Pons (tissue), 1 donor: ENCODE data around the gene ISOC2.
"Not testable (repeated sequence)": the region's sequence is repeated elsewhere in the genome, so short reads cannot be mapped to it uniquely, and the experiment has no call there.

ENCODE experiments used
- DNase-seq: peaks from one replicate; pipeline ENCODE4 v3.0.0-alpha.2; 2016; ENCODE audit warnings: low spot score

ISOC2 gene, protein sequence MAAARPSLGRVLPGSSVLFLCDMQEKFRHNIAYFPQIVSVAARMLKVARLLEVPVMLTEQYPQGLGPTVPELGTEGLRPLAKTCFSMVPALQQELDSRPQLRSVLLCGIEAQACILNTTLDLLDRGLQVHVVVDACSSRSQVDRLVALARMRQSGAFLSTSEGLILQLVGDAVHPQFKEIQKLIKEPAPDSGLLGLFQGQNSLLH

DNA sequence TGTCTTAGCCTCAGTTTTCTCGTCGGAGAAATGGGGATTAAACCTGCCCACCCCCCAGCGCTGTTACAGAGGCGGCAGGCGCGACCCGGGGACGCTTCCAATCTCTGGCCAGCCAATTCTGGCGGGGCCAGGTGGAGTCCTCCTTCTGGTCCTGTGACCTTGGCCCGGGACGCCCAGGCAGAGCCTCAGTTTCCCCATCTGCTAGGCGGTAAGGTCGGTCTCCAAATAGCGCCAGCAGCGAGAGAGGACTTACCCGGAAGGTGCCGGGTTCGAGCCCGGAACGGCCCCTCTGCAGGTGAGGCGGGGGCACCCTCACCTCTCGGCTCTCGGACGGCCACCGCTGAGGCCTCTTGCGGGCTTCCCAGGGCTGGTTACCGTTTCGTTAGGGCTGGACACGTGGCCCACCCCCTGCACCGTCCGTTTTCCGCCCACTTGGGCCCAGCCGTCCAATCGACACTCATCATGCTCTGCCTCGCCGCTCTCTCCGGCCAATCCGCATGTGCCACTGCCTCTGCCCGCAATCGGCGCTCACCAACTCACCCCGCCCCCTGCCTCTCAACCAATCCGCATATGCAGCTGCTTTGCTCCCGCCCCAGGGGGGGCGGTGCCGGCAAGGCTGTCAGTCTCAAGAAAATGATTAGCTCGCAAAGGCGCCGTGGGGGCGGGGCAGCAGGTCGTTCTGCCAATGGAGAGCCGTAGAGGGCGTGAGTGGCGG, at the start of gene ISOC2:
Gene ISOC2, minus strand, starts transcription at position 384 of the 715 bp plus-strand sequence. CDS start 5,156 bp downstream, outside the sequence.
- DNase-seq: peak; percentile 99

DNA sequence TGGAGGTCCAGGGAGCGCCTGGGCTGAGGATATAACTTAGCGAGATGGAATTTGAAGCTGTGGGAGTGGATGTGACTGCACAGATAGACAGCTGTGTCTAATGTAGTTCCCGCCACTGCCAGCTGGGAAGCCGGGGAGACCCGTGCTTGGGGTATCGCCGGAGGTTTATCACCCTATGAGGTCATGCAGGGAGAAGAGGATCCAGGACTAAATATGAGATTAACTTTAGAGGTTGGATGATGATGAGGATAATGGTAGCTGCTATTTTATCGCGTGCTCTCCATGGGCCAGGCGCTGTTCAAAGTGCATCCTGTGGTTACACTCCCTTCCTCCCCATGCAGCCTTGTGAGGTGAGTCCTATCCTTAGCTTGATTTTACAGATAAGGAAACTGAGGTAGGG, 46.7 kb upstream of the ISOC2 start:
- no peak for DNase-seq

DNA sequence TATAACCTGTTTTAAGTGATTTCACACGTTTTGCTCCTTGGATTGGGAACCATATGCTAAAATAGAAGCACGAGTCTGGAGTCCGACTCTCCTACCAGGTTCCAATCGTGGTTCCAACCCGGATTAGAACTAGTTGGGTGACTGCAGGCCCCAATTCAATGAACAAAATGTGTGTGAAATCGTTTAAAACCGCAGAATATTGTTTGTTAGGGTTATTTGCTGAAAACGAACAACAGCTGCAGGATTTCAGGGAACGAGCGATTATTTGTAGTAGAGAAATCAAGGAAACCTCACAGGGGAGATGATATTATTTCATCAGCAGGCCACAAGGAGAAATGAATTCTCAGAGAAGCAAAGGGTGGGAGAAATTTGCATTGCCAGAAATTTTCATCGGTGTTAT, 43.5 kb upstream of the ISOC2 start:
- DNase-seq: no peak

DNA sequence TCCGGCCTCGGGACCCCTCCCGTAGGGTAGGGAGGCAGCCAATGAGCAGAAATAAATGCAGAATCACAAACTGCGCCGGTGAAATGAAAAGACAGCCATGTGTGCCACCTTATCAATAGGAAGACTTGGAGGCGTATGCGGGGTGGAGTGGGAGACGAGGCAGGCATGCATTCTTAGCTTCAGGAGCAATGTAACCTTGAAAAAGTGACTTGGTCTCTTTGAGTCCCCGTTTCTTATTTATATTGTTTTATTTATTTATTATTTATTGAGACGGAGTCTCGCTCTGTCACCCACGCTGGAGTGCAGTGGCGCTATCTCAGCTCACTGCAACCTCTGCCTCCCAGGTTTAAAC, 42.8 kb upstream of the ISOC2 start:
- DNase-seq: no peak

DNA sequence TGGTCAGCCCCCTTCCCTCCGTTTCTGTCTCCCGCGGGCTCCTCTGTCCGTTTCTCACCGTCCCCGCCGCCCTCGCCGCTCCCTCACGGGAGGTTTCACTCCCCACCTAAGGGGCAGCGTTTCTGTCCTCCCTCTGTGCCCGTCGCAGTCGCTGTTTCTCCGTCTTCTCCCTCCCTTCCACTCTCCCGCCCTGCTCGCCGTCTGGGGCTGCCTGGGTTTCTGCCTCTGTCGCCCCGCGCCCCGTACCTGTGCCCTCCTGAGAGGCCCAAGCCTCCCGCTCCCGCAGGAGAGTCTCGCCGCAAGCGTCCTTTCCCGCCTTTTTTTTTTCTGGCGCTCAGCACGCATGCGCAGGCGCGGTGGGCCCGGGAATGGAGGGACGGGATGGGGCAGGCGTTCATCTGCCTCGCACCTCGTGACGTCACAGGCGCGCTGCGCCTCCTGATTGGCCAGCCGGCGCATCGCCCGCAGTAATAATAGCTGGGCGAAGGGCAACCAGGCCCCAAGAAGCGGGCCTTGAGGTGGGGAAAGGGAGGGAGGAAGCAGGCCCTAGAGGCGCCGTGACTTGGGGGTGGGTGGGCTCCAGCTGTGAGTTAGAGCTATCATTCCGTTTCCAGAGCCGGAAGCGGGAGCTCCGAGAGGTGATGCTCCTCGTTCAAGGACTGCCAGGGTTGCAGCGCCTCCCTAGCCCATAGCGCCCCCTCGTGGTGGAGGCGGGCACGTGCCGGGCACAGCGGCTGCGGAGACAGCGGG, 42.2 kb upstream of the ISOC2 start:
- DNase-seq: peak; percentile 96

DNA sequence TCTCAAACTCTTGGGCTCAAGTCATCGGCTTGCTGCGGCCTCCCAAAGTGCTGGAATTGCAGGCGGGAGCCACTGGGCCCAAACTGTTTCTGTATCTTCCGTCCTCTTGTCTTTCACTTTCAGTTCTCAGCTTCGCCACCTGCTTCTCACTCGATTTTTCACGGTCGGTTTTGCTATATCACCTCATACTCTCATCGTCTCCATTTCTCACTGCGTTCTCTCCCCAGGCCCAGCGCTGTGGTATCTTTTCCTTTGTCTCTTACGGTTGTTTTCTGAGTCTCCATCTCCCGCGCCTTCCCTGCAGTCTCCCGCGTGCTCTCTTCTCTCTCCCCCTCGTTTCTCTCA, 41.7 kb upstream of the ISOC2 start:
- no peak for DNase-seq

DNA sequence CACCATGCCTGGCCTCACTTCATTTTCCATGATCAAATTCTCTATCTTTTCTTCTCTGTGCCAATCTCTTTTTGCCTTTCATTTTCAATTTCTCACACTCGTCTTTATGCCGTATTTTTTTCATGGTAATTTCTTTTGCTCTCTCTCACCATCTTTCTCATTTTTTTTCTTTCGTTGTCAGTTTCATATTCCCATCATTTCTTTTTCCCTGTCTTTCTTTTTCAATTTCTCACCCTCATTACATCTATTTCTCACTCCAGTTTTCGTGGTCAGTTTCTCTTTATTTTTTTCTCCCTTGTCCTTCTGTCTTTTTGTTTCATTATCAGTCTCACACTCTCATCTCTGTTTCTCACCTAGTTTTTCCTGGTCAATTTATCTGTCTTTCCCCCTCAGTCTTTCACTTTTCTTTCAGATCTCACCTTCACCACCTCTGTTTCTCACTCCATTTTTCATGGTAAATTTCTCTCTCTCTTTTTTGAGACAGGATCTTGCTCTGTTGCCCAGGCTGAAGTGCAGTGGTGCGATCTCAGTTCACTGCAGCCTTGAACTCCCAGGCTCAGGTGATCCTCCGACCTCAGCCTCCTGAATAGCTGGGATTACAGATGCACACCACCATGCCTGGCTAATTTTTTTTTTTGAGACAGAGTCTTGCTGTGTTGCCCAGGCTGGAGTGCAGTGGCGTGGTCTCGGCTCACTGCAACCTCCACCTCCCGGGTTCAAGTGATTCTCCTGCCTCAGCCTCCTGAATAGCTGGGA, 40.9 kb upstream of the ISOC2 start:
- no peak for DNase-seq

DNA sequence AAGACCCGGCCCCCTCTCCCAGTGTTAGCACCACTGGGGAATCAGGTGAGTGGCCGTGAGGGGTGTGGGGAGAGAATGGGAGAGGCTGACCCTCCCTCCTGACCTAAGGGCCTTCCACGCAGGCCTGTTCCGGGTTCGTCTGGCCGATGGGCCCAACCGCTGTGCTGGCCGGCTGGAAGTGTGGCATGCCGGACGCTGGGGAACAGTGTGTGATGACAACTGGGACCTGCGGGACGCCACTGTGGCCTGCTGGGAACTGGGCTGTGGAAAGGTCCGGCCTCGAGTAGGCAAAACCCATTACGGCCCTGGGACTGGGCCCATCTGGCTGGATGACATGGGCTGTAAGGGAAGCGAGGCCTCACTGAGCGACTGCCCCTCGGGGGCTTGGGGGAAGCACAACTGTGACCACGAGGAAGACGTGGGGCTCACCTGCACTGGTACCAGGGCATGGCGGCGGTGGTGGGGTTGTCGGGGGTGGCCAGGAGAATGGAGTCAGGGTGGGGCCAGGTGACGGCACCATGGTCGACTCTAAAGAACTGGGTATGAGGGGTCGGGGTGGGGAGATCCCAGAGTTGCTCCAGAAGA, 39.0 kb upstream of the ISOC2 start:
- no peak for DNase-seq

DNA sequence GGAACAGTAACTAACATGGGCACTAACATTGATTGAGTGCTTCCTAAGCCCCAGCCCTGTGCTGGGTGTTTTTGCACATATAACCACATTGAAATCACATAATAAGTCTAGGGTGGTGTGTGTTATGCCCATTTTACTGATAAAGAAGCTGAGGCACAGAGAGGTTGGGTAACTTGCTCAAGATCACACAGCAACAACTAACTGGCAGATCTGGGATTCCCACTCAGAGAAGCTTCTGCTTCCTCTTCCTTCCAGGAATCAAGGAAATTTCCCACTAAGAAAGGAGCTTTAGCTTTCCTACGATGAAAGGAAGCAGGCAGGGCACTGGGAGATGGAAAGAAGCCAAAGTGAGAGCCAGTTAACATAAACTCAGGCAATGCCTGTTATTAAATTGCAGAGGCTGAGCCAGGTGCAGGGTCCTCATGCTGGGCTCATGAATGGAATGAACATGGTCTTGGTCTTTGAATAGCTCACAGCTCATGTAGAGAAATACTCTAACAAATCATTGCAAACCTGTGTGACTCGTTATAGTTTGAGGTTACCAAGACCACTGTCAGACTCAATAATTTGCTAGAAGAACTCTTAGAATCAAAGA, 36.9 kb upstream of the ISOC2 start:
- no peak for DNase-seq

DNA sequence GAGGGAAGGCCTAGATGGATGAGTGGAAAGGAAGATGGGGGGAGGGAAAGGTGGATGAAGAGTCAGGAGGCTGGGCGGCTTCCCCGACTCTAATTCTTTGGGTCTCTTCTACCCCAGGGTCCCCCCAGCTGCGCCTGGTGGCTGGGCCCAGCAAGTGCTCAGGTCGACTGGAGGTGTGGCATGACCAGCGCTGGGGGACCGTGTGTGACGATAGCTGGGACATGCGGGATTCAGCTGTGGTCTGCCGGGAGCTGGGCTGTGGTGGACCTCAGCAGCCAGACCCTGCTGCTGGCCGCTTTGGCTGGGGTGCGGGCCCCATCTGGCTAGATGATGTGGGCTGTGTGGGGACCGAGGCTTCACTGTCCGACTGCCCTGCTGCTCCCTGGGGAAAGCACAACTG, 36.3 kb upstream of the ISOC2 start:
- no peak for DNase-seq

DNA sequence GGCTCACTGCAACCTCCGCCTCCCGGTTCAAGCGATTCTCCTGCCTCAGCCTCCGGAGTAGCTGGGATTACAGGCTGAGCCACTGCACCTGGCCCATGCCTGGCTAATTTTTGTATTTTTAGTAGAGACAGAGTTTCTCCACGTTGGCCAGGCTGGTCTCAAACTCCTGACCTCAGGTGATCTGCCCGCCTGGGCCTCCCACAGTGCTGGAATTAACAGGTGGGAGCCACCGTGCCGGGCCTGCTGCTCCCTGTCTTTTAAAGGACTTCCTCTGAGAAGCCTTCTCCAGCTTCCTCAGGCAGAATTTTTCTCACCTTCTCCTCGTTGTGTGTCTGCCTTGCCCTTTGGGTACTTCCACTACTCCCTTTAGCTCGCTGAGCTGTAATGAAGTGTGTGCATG, 35.4 kb upstream of the ISOC2 start:
- not testable (repeated sequence) for DNase-seq

DNA sequence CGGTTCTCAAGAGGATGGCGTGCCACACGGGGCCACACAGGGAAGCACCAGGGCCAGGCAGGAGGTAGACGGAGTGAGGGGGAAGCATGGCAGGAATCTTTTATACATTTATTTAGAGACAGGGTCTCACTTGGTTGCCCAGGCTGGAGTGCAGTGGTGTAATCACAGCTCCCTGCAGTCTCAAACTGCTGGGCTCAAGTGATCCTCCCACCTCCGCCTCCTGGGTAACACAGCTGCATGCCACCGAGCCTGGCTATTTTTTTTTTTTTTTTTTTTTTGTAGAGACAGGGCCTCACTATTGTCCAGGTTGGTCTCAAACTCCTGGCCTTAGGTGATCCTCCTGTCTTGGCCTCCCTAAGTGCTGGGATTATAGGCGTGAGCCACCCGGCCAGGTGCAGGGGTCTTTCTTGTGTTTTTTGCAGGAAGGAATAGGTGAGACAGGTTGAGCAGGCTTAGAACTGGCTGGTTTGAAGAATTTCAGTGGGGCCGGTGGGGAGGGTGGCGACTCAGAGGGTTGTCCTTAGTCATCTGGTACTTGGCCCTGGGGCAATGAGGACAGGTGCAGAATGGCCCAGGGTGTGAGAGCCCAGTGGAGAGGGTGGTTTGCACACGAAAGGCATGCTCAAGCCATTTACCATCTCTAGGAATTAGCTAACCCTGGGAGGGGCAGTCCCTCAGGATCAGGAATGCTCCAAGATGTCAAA, 34.4 kb upstream of the ISOC2 start:
- no peak for DNase-seq

DNA sequence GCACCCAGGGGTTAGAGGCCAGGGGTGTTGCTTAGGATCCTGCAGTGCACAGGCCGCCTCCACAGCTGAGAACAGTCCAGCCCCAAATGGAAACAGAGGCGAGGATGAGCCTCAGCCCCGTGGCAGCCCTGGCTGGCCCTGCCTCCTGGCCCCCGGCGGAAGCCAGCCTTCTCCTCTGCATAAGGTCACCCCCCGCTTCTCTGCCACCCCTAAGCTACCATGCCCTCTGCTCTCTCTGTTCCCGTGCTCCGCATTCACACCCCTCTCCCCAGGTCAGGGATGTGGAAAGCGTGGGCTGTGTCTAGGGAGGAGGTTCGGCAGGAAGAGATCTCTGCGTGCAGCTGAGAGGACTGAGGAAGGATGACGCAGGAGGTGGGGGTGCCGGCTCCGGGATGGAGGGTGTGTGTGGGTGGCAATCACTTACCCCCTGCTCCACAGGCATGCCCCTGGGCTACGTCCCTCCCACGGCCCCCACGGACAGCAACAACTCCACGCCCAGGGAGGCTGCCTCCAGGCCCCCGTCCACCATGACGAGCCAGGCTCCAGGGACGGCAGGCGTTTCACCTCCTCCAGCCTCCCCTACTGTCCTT, 32.8 kb upstream of the ISOC2 start:
- DNase-seq: no peak

DNA sequence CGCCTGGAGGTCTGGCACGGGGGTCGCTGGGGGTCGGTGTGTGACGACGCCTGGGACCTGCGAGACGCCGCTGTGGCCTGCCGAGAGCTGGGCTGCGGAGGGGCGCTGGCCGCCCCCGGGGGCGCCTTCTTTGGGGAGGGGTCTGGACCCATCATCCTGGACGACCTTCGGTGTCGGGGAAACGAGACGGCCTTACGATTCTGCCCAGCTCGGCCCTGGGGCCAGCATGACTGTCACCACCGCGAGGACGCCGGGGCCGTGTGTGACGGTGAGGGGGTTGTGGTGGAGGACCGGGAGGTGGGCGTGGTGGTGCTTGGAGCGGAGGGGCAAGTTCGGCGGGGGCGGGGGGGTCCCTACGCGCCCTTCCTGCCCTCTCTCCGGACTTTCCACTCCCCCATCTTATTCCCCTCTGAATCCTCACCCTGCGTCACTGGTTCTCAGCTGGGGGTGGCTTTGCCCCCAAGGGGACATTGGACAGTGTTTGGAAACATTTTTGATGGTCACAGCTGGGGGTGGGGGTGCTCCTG, 32.3 kb upstream of the ISOC2 start:
- no peak for DNase-seq

DNA sequence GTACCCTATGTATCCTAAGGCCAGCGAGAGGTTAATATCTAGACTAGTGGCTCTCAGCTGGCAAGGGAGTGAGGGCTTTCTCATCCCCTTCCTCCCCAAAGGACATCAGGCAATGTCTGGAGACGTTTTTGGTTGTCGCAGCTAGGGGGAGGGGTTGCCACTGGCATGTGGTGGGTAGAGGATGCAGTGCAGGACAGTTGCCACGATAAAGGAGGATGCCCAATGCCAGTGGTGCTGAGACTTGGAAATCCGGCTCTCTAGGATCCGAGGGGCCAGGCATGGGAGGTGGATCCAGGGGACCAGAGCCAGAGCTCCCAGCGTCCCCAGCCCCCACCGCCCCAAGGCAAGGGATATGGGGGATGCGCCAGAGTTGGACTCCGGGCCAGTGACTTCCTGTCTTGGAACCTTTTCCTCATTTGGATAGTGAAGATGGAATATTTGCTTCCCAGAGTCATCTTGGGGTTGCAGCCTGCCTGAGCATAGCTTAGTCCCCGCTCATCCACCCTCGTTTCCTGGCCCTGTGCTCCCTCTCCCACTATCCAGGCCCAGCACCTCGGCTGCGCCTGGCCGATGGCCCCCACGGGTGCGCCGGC, 31.7 kb upstream of the ISOC2 start:
- no peak for DNase-seq

DNA sequence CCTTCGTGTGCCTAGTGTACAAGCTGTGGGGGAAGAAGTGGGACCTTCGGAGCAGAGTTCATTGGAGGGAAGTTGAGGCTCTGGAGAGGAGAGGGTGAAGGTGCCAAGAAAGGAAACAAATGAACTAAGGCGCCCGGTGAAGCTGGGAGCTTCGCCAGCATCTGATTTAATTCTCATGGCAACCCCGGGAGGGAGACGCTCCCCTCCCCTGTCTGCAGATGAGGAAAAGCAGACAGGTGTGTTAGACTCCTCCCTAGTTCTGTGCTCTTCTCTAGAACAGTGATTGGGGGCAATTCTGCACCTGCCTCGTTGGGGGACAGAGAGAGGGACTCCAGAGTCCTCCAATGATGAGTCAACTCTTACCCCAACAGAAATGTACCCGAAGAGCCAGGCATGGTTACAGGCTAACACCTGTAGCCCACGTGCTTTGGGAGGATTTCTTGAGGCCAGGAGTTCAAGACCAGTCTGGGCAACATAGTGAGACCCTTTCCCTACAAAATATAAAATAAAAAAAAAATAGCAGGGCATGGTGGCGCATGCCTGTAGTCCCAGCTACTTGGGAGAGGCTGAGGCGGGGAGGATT, 31.0 kb upstream of the ISOC2 start:
- no peak for DNase-seq

DNA sequence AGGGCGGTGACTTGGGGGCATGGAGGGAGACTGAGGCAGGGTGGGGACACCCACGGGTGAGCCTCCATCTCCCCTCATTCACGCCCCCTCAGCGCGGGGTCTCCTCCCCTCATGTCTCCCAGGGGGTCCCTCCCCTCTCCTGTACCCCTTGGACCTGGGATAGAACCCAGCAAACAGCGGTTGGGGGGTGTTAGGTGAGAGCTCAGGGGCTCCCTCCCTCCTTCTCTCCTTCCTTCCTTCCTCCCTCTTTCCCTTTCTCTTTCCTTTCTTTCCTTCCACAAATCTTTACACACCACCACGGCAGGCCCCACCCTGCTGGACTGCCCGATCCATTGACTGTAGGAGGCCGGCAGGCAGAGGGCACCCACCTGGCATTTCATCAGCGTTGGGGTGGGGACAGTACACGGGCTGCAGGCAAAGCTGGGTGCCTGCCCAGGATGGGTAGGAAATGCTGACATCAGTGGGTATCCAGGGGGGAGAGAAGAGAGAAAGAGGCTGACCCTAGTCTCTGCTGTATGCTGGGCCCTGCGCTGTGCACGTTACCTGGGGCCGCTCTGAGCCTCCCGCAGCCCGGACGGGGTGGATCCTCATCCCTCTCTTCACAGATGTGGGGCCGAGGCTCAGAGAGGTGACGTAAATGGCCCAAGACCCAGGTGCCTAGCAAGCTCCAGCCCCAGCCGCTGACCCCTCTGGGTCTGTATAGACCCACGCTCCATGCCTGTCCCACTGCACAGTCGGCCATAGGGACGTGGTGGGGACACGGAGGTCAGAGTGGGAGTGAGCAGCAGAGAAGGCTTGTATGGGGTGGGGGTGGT, 30.3 kb upstream of the ISOC2 start:
- DNase-seq: no peak

DNA sequence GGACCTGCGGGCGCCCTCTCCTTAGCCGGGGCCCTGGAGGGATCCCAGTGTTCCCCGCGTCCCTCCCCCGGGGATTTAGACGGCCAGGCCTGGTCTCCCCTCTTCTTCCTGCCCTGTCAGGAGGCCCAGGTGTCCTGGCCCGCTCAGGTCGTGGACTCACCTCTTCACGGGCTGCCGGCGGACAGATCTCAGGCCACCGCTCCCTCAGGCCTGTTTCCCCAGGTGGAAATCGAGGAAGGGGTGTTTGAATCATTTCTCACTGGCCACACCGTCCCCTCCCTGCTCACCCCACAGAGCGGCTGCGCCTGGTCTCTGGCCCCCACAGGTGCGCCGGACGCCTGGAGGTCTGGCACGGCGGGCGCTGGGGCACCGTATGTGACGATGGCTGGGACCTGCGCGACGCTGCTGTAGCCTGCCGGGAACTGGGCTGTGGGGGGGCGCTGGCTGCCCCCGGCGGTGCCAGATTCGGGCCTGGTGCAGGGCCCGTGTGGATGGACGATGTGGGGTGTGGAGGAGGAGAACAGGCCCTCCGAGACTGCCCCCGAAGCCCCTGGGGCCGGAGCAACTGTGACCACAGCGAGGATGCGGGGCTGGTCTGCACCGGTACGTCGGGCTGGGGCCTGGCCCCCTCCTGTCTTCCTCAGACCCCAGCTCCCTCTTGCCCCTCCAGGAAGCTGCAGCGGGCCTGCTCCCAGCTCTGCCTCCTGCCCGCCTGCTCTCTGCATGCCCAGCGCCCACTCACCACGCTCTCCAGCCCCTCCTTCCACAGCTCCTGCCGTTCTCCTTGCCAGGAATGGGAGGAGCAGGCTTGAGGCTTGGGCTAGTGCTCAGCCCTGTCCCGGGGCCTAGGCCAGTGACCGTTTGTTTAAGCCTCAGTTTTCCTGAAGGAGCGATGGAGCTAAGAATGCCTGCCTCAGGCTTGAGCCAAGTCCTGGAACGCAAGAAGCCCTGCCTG, 29.3 kb upstream of the ISOC2 start:
- no peak for DNase-seq
